Measurements from ENCODE around the gene BRAP. TPM values are rescaled to one million over a fixed set of nuclear protein-coding genes. Genes with fewer than 3 reads are reported as not detected.

Gene BRAP
- total RNA-seq, 1 experiment from 2014 or later: 18.3 TPM

- TF ChIP-seq, protein P1, sequence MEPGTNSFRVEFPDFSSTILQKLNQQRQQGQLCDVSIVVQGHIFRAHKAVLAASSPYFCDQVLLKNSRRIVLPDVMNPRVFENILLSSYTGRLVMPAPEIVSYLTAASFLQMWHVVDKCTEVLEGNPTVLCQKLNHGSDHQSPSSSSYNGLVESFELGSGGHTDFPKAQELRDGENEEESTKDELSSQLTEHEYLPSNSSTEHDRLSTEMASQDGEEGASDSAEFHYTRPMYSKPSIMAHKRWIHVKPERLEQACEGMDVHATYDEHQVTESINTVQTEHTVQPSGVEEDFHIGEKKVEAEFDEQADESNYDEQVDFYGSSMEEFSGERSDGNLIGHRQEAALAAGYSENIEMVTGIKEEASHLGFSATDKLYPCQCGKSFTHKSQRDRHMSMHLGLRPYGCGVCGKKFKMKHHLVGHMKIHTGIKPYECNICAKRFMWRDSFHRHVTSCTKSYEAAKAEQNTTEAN (CRISPR knock-in tag; IDR thresholded peaks at IDR 0.05): 0 out of 2 replicates have a peak, but pooled peaks have one; percentile 5
- TF ChIP-seq ZNF232 (CRISPR knock-in tag; IDR thresholded peaks at IDR 0.05): peak; percentile 66; the same call in 1 of the 2 replicates
- TF ChIP-seq IRF1 (CRISPR knock-in tag; IDR thresholded peaks at IDR 0.05): 0 out of 2 replicates have a peak, but pooled peaks have one; percentile 50
- TF ChIP-seq NR1H2 (CRISPR knock-in tag; IDR thresholded peaks at IDR 0.05): no peak
- TF ChIP-seq HMGXB4 (CRISPR knock-in tag; IDR thresholded peaks at IDR 0.05): peak; percentile 58; the same call in 1 of the 2 replicates
- TF ChIP-seq FOXK1 (CRISPR knock-in tag; IDR thresholded peaks at IDR 0.05): peak; percentile 73; the same call in 1 of the 2 replicates
- TF ChIP-seq ZNF121 (CRISPR knock-in tag; IDR thresholded peaks at IDR 0.05): peak; percentile 98
- TF ChIP-seq SMAD3 (CRISPR knock-in tag; IDR thresholded peaks at IDR 0.05; ENCODE audit: borderline replicate concordance): peak; percentile 17; the same call in 1 of the 2 replicates
- TF ChIP-seq, protein P2, sequence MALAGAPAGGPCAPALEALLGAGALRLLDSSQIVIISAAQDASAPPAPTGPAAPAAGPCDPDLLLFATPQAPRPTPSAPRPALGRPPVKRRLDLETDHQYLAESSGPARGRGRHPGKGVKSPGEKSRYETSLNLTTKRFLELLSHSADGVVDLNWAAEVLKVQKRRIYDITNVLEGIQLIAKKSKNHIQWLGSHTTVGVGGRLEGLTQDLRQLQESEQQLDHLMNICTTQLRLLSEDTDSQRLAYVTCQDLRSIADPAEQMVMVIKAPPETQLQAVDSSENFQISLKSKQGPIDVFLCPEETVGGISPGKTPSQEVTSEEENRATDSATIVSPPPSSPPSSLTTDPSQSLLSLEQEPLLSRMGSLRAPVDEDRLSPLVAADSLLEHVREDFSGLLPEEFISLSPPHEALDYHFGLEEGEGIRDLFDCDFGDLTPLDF (CRISPR knock-in tag; IDR thresholded peaks at IDR 0.05): no peak
- TF ChIP-seq, protein P3, sequence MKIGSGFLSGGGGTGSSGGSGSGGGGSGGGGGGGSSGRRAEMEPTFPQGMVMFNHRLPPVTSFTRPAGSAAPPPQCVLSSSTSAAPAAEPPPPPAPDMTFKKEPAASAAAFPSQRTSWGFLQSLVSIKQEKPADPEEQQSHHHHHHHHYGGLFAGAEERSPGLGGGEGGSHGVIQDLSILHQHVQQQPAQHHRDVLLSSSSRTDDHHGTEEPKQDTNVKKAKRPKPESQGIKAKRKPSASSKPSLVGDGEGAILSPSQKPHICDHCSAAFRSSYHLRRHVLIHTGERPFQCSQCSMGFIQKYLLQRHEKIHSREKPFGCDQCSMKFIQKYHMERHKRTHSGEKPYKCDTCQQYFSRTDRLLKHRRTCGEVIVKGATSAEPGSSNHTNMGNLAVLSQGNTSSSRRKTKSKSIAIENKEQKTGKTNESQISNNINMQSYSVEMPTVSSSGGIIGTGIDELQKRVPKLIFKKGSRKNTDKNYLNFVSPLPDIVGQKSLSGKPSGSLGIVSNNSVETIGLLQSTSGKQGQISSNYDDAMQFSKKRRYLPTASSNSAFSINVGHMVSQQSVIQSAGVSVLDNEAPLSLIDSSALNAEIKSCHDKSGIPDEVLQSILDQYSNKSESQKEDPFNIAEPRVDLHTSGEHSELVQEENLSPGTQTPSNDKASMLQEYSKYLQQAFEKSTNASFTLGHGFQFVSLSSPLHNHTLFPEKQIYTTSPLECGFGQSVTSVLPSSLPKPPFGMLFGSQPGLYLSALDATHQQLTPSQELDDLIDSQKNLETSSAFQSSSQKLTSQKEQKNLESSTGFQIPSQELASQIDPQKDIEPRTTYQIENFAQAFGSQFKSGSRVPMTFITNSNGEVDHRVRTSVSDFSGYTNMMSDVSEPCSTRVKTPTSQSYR (CRISPR knock-in tag; IDR thresholded peaks at IDR 0.05): 0 out of 2 replicates have a peak, but pooled peaks have one; percentile 38
- TF ChIP-seq, protein P4, sequence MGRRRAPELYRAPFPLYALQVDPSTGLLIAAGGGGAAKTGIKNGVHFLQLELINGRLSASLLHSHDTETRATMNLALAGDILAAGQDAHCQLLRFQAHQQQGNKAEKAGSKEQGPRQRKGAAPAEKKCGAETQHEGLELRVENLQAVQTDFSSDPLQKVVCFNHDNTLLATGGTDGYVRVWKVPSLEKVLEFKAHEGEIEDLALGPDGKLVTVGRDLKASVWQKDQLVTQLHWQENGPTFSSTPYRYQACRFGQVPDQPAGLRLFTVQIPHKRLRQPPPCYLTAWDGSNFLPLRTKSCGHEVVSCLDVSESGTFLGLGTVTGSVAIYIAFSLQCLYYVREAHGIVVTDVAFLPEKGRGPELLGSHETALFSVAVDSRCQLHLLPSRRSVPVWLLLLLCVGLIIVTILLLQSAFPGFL (CRISPR knock-in tag; IDR thresholded peaks at IDR 0.05; ENCODE audit: borderline replicate concordance): no peak
- TF ChIP-seq GABPB1 (CRISPR knock-in tag; IDR thresholded peaks at IDR 0.05): peak; percentile 89
- TF ChIP-seq TEAD4 (CRISPR knock-in tag; IDR thresholded peaks at IDR 0.05): no peak
- peak; percentile 77 for TF ChIP-seq SP1 (CRISPR knock-in tag; conservative IDR thresholded peaks at IDR 0.05)
- peak; percentile 21; the same call in 1 of the 2 replicates for TF ChIP-seq TCF7 (CRISPR knock-in tag; IDR thresholded peaks at IDR 0.05; ENCODE audit: low read depth)
- TF ChIP-seq CBFB (CRISPR knock-in tag; IDR thresholded peaks at IDR 0.05; ENCODE audit: low read depth): 0 out of 2 replicates have a peak, but pooled peaks have one; percentile 58
- peak; percentile 65 for TF ChIP-seq FOXP1 (CRISPR knock-in tag; IDR thresholded peaks at IDR 0.05; ENCODE audit: borderline replicate concordance)
- TF ChIP-seq FOXP4 (CRISPR knock-in tag; IDR thresholded peaks at IDR 0.05): peak; percentile 79
- peak; percentile 53; the same call in 1 of the 2 replicates for TF ChIP-seq ETV6 (CRISPR knock-in tag; IDR thresholded peaks at IDR 0.05)
These were observed 86.1 kb downstream of the BRAP start (continued) for GRCh38 chr12:111599453-111600204.

All from WTC11 (cell line).